ENCODE measurements around the gene RAMACL.

- TF ChIP-seq CTCF (IDR thresholded peaks at IDR 0.05; ENCODE audit: low read depth, low read length) (no peak), MYC (IDR thresholded peaks at IDR 0.05; ENCODE audit: low read depth, low read length) (no peak), POLR2A (IDR thresholded peaks at IDR 0.05; ENCODE audit: extremely low read depth, insufficient read length) (no peak), MAX (IDR thresholded peaks at IDR 0.05; ENCODE audit: low read depth, low read length) (no peak)
Measured at GRCh38 chr6:166556336-166556735, 30.1 kb downstream of the RAMACL start.

All from NB4 (cell line).